HepG2 (cell line): ENCODE results near the gene HECTD1. TPM values are rescaled to one million over a fixed set of nuclear protein-coding genes. Genes with fewer than 3 reads are reported as not detected.

ENCODE experiments used
- ARNTL ChIP-seq: sonication (generic); formaldehyde crosslinking; IDR thresholded peaks from 2 replicates; pipeline ENCODE4 v1.4.0; 2020; ENCODE audit warnings: mild to moderate bottlenecking, missing genetic modification reagents
- HOXA5 ChIP-seq: sonication (generic); formaldehyde crosslinking; IDR thresholded peaks from 2 replicates; pipeline ENCODE4 v1.4.0; 2020; ENCODE audit warnings: missing genetic modification reagents
- MAZ ChIP-seq, 2 experiments: sonication (generic) in 1 of 2; formaldehyde crosslinking in 1 of 2; IDR thresholded peaks; 2 replicates each; pipeline versions ENCODE4 v1.5.0 to v1.6.1; 2012 to 2020; ENCODE audit warnings: low read depth in 2 of 2, mild to moderate bottlenecking in 2 of 2, borderline replicate concordance in 1 of 2, improper control_type of control experiment in 1 of 2, low read length in 1 of 2, missing genetic modification reagents in 1 of 2, moderate library complexity in 1 of 2
- MED1 ChIP-seq: sonication (generic); formaldehyde crosslinking; IDR thresholded peaks from 2 replicates; pipeline ENCODE4 v1.4.0; 2020; ENCODE audit warnings: missing genetic modification reagents
- MEF2D ChIP-seq: sonication (generic); formaldehyde crosslinking; IDR thresholded peaks from 2 replicates; pipeline ENCODE4 v1.5.1; 2020; ENCODE audit warnings: mild to moderate bottlenecking, missing genetic modification reagents
- PAX8 ChIP-seq: sonication (generic); formaldehyde crosslinking; IDR thresholded peaks from 2 replicates; pipeline ENCODE4 v1.8.0; 2022; ENCODE audit warnings: mild to moderate bottlenecking, missing genetic modification reagents, borderline replicate concordance
- RARA ChIP-seq: IDR thresholded peaks from 2 replicates; pipeline ENCODE4 v1.6.1; 2016; ENCODE audit warnings: missing genetic modification reagents, missing compliant biosample characterization
- RFXAP ChIP-seq: sonication (generic); formaldehyde crosslinking; IDR thresholded peaks from 2 replicates; pipeline ENCODE4 v1.4.0; 2020; ENCODE audit warnings: missing genetic modification reagents, borderline replicate concordance
- THAP9 ChIP-seq: sonication (generic); formaldehyde crosslinking; IDR thresholded peaks from 2 replicates; pipeline ENCODE4; 2020; ENCODE audit warnings: missing genetic modification reagents, mild to moderate bottlenecking, borderline replicate concordance
- YEATS2 ChIP-seq: sonication (generic); formaldehyde crosslinking; IDR thresholded peaks from 2 replicates; pipeline ENCODE4 v1.4.0; 2020; ENCODE audit warnings: missing genetic modification reagents, borderline replicate concordance
- ZKSCAN5 ChIP-seq: sonication (generic); formaldehyde crosslinking; IDR thresholded peaks from 2 replicates; pipeline ENCODE4 v1.5.1; 2020; ENCODE audit warnings: mild to moderate bottlenecking, missing genetic modification reagents
- ZNF10 ChIP-seq: sonication (generic); formaldehyde crosslinking; IDR thresholded peaks from 2 replicates; pipeline ENCODE4 v1.4.0; 2020; ENCODE audit warnings: mild to moderate bottlenecking, low read depth, missing genetic modification reagents, borderline replicate concordance
- ZNF264 ChIP-seq: sonication (generic); formaldehyde crosslinking; IDR thresholded peaks from 2 replicates; pipeline ENCODE4 v1.4.0; 2020; ENCODE audit warnings: missing genetic modification reagents
- ZNF296 ChIP-seq: sonication (generic); formaldehyde crosslinking; conservative IDR thresholded peaks from 2 replicates; pipeline ENCODE4 v1.5.0; 2020; ENCODE audit warnings: mild to moderate bottlenecking, missing genetic modification reagents
- ZNF614 ChIP-seq: IDR thresholded peaks from 2 replicates; pipeline ENCODE4 v1.6.1; 2018; ENCODE audit warnings: missing biosample characterization, missing genetic modification reagents, inconsistent platforms, borderline replicate concordance
- ZNF768 ChIP-seq: sonication (generic); formaldehyde crosslinking; IDR thresholded peaks from 2 replicates; pipeline ENCODE4 v1.4.0; 2020; ENCODE audit warnings: missing genetic modification reagents
- ZNF776 ChIP-seq: sonication (generic); formaldehyde crosslinking; IDR thresholded peaks from 2 replicates; pipeline ENCODE4 v1.4.0; 2020; ENCODE audit warnings: mild to moderate bottlenecking, missing genetic modification reagents
- ZNF83 ChIP-seq: sonication (generic); formaldehyde crosslinking; IDR thresholded peaks from 2 replicates; pipeline ENCODE4 v1.4.0; 2020; ENCODE audit warnings: missing genetic modification reagents, mild to moderate bottlenecking, borderline replicate concordance
- polyA plus RNA-seq, 8 experiments: library from polyadenylated mRNA; depleted of rRNA in 3 of 8; stranded (reverse) in 7 of 8; unstranded in 1 of 8; fragments of >200 nt; fragmentation: Illumina TruSeq in 4 of 8; extraction: Trizol in 4 of 8; gene quantifications; 2 replicates each; pipeline versions ENCODE4 v1.2.1 to v1.2.3, GENCODE V29; 2011 to 2016; ENCODE audit warnings: low read depth in 4 of 8, missing spikeins in 1 of 8, mixed read lengths in 1 of 8; ENCODE audit not compliant: insufficient read depth in 1 of 8
- total RNA-seq, 5 experiments: library from RNA; depleted of rRNA; stranded (reverse); fragments of >200 nt; fragmentation: Illumina TruSeq; extraction: Trizol; gene quantifications; 2 replicates each; pipeline ENCODE4 v1.2.3, GENCODE V29; 2016; ENCODE audit warnings: low read depth in 1 of 5
- TF ChIP-seq, protein P1 (sequence below): IDR thresholded peaks from 2 replicates; pipeline ENCODE4 v1.6.1; 2016; ENCODE audit warnings: missing biosample characterization, missing genetic modification reagents, low read depth
- TF ChIP-seq, protein P2 (sequence below), 2 experiments: fragments of 450-650 bp in 1 of 2; sonication (generic) in 1 of 2; formaldehyde crosslinking; IDR thresholded peaks; 2 replicates each; pipeline versions ENCODE4 v1.5.0 to v1.8.0; 2020 to 2022; ENCODE audit warnings: mild to moderate bottlenecking in 1 of 2, missing genetic modification reagents in 1 of 2
- TF ChIP-seq, protein P3 (sequence below): sonication (generic); formaldehyde crosslinking; IDR thresholded peaks from 2 replicates; pipeline ENCODE4 v1.8.0; 2022; ENCODE audit warnings: mild to moderate bottlenecking, missing genetic modification reagents, borderline replicate concordance

HECTD1 gene
- total and polyA plus RNA-seq, 2 of the 13 experiments (the other 11 are each of a cell fraction or from before 2014, with no cell fraction given): 312 to 560 TPM

DNA sequence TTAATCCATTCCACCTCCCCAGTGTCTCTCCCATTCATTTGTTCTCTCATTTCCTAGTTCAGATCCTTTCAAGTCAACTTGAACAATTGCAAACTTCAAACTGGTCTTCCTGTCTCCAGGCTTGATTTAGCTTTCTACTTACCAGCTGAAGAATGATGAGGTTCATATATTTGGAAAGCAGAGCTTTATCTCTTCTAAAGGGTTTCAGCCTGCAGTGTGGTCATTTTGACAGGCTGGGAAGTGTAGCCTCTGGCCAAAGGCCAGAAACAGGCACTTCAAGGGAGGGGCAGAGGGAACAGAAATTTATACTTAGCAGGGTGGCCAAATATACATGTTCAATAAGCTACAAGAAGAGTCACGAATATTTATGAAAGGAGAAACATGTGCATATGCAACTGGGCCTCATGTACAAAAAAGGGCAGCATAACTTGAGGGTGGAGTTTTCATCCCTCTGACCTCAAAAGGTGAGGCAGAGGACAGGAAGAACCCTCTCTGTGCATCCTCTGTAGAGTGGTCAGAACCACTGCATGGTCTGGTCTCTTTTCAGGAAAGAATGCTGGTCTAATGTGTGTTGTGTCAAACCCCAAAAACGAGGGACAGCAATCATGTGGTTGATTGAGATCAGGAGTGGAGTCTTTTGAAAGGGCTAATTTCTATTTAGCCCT lies 34.0 kb upstream of the HECTD1 start (continued):
- TF ChIP-seq THAP9 (no peak), ZNF776 (CRISPR knock-in tag) (no peak), ARNTL (0 out of 2 replicates have a peak, but pooled peaks have one; percentile 30), MEF2D (CRISPR knock-in tag) (no peak), ZNF10 (CRISPR knock-in tag) (no peak), MAZ (IDR thresholded peaks at IDR 0.05; ENCODE audit: borderline replicate concordance, low read depth, low read length) (no peak), MAZ (CRISPR knock-in tag; IDR thresholded peaks at IDR 0.05; ENCODE audit: low read depth) (no peak), ZNF296 (CRISPR knock-in tag) (0 out of 2 replicates have a peak, but pooled peaks have one; percentile 35), RFXAP (peak; percentile 33; the same call in 1 of the 2 replicates), ZNF83 (CRISPR knock-in tag) (no peak), PAX8 (CRISPR knock-in tag) (0 out of 2 replicates have a peak, but pooled peaks have one; percentile 73), ZNF768 (CRISPR knock-in tag) (no peak; the same call in 1 of the 2 replicates), HOXA5 (CRISPR knock-in tag) (0 out of 2 replicates have a peak, but pooled peaks have one; percentile 47), RARA (CRISPR knock-in tag) (peak; percentile 41; the same call in 1 of the 2 replicates), ZKSCAN5 (CRISPR knock-in tag) (0 out of 2 replicates have a peak, but pooled peaks have one; percentile 7), YEATS2 (CRISPR knock-in tag) (0 out of 2 replicates have a peak, but pooled peaks have one; percentile 25), MED1 (CRISPR knock-in tag) (no peak), ZNF614 (no peak), ZNF264 (CRISPR knock-in tag) (no peak)
- TF ChIP-seq, protein P1, sequence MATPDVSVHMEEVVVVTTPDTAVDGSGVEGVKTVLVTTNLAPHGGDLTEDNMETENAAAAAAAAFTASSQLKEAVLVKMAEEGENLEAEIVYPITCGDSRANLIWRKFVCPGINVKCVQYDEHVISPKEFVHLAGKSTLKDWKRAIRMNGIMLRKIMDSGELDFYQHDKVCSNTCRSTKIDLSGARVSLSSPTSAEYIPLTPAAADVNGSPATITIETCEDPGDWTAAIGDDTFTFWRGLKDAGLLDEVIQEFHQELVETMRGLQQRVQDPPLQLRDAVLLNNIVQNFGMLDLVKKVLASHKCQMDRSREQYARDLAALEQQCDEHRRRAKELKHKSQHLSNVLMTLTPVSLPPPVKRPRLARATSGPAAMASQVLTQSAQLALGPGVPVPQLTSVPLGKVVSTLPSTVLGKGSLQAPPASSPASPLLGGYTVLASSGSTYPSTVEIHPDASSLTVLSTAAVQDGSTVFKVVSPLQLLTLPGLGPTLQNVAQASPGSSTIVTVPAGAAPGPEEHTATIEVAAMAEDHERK (CRISPR knock-in tag): no peak
- TF ChIP-seq, protein P2, sequence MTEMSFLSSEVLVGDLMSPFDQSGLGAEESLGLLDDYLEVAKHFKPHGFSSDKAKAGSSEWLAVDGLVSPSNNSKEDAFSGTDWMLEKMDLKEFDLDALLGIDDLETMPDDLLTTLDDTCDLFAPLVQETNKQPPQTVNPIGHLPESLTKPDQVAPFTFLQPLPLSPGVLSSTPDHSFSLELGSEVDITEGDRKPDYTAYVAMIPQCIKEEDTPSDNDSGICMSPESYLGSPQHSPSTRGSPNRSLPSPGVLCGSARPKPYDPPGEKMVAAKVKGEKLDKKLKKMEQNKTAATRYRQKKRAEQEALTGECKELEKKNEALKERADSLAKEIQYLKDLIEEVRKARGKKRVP (CRISPR knock-in tag; IDR thresholded peaks at IDR 0.05): 0 out of 4 replicates have a peak, but pooled peaks of 1 of the 2 experiments have one; percentile 46
- TF ChIP-seq, protein P3, sequence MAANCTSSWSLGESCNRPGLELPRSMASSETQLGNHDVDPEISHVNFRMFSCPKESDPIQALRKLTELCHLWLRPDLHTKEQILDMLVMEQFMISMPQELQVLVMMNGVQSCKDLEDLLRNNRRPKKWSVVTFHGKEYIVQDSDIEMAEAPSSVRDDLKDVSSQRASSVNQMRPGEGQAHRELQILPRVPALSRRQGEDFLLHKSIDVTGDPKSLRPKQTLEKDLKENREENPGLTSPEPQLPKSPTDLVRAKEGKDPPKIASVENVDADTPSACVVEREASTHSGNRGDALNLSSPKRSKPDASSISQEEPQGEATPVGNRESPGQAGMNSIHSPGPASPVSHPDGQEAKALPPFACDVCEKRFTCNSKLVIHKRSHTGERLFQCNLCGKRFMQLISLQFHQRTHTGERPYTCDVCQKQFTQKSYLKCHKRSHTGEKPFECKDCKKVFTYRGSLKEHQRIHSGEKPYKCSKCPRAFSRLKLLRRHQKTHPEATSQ (CRISPR knock-in tag): no peak
